HepG2 (cell line): Measurements from ENCODE around the gene POLE. TPM values are rescaled to one million over a fixed set of nuclear protein-coding genes. Genes with fewer than 3 reads are reported as not detected.
A peak's percentile ranks its signal among the peaks of the same experiment; 100 is the strongest.

Source experiments
- AKAP8 ChIP-seq: sonication (generic); formaldehyde crosslinking; IDR thresholded peaks from 2 replicates; pipeline ENCODE4 v1.5.1; 2020; ENCODE audit warnings: mild to moderate bottlenecking, missing genetic modification reagents
- CENPBD1 ChIP-seq: sonication (generic); formaldehyde crosslinking; IDR thresholded peaks from 2 replicates; pipeline ENCODE4 v1.8.0; 2022; ENCODE audit warnings: missing genetic modification reagents, low read depth, mild to moderate bottlenecking, borderline replicate concordance
- GATAD2A ChIP-seq: IDR thresholded peaks from 2 replicates; pipeline ENCODE4 v1.6.1; 2016
- HOXA5 ChIP-seq: sonication (generic); formaldehyde crosslinking; IDR thresholded peaks from 2 replicates; pipeline ENCODE4 v1.4.0; 2020; ENCODE audit warnings: missing genetic modification reagents
- KDM4B ChIP-seq: sonication (generic); formaldehyde crosslinking; IDR thresholded peaks from 2 replicates; pipeline ENCODE4 v1.4.0; 2020; ENCODE audit warnings: missing genetic modification reagents
- MTA1 ChIP-seq: sonication (generic); formaldehyde crosslinking; IDR thresholded peaks from 2 replicates; pipeline ENCODE4 v1.4.0; 2020; ENCODE audit warnings: missing genetic modification reagents, mild to moderate bottlenecking, borderline replicate concordance
- PRDM10 ChIP-seq: sonication (generic); formaldehyde crosslinking; IDR thresholded peaks from 2 replicates; pipeline ENCODE4 v1.4.0; 2020; ENCODE audit warnings: low read depth, missing genetic modification reagents
- UBTF ChIP-seq: sonication (generic); formaldehyde crosslinking; IDR thresholded peaks from 2 replicates; pipeline ENCODE4 v1.4.0; 2020; ENCODE audit warnings: mild to moderate bottlenecking, missing genetic modification reagents
- YY1 ChIP-seq: IDR thresholded peaks from 2 replicates; pipeline ENCODE4 v1.6.1; 2011; ENCODE audit warnings: low read length, low read depth, moderate library complexity, mild to moderate bottlenecking; ENCODE audit not compliant: insufficient read depth, insufficient replicate concordance
- ZBTB26 ChIP-seq: IDR thresholded peaks from 2 replicates; pipeline ENCODE4 v1.6.1; 2016; ENCODE audit warnings: missing compliant biosample characterization, missing genetic modification reagents, borderline replicate concordance
- ZBTB7B ChIP-seq: sonication (generic); formaldehyde crosslinking; IDR thresholded peaks from 2 replicates; pipeline ENCODE4 v1.4.0; 2020; ENCODE audit warnings: missing genetic modification reagents
- ZFP36L2 ChIP-seq: sonication (generic); formaldehyde crosslinking; IDR thresholded peaks from 2 replicates; pipeline ENCODE4 v1.4.0; 2020; ENCODE audit warnings: missing genetic modification reagents
- ZNF263 ChIP-seq: sonication (generic); formaldehyde crosslinking; IDR thresholded peaks from 2 replicates; pipeline ENCODE4 v1.4.0; 2020; ENCODE audit warnings: missing genetic modification reagents
- ZNF430 ChIP-seq: sonication (generic); formaldehyde crosslinking; IDR thresholded peaks from 2 replicates; pipeline ENCODE4 v1.9.0; 2021; ENCODE audit warnings: mild to moderate bottlenecking, missing genetic modification reagents
- ZNF530 ChIP-seq: sonication (generic); formaldehyde crosslinking; IDR thresholded peaks from 2 replicates; pipeline ENCODE4 v1.5.0; 2020; ENCODE audit warnings: low read depth, mild to moderate bottlenecking, missing genetic modification reagents
- polyA plus RNA-seq, 8 experiments: library from polyadenylated mRNA; depleted of rRNA in 3 of 8; stranded (reverse) in 7 of 8; unstranded in 1 of 8; fragments of >200 nt; fragmentation: Illumina TruSeq in 4 of 8; extraction: Trizol in 4 of 8; gene quantifications; 2 replicates each; pipeline versions ENCODE4 v1.2.1 to v1.2.3, GENCODE V29; 2011 to 2016; ENCODE audit warnings: low read depth in 4 of 8, missing spikeins in 1 of 8, mixed read lengths in 1 of 8; ENCODE audit not compliant: insufficient read depth in 1 of 8
- total RNA-seq, 5 experiments: library from RNA; depleted of rRNA; stranded (reverse); fragments of >200 nt; fragmentation: Illumina TruSeq; extraction: Trizol; gene quantifications; 2 replicates each; pipeline ENCODE4 v1.2.3, GENCODE V29; 2016; ENCODE audit warnings: low read depth in 1 of 5
- TF ChIP-seq, protein P1 (sequence below): IDR thresholded peaks from 2 replicates; pipeline ENCODE4 v1.6.1; 2016; ENCODE audit warnings: low read depth, control low read depth

The POLE gene
- total and polyA plus RNA-seq, 2 of the 13 experiments (the other 11 are each of a cell fraction or from before 2014, with no cell fraction given), result 25.3 to 52.2 TPM

DNA sequence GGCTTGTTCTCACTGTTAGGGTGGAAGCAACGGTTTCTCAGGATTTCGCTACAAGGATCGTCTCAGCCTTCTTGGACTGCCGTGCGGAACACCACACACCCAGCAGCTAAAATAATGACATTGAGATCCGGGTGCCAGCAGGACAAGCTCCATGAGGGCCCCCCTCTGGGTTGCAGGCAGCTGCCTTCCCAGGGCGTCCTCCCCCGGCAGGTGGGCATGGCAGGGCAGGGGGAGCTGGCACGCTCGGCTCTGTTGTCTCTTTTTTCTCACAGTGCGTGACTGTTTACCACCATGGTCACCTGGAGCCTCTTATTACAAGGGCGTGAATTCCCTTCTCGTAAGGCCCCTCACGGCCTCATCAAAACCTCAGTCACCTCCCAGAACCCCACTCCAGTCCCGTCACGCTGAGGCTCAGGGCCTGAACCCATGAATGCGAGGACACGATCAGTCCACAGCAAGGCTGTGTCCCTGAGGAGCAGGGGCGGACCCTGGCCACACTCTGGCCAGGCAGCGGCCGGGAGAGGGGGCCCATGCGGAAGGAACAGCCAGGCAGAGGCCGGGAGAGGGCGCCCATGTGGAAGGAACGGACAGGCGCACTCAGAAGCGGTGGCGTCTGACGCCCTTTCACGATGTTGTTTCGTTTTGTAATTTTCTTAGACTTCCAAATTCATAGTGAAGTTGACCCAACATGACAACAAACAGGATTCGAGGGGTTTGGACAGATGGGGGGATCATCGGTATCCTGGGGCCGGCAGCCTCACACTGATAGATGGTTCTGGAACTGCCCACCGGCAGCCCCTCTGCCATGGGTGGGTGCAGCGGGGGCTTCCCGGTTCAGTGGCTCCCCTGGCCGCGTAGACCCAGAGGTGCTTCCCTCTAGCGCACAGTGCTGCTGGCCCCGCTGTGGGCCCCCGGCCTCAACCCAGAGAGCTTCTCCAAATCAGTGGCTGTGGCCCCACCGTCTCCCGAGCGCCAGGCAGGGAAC lies 86.8 kb downstream of the POLE start (continued):
- peak; percentile 42 for TF ChIP-seq YY1
- TF ChIP-seq ZBTB7B (CRISPR knock-in tag), result peak; percentile 70; the same call in 1 of the 2 replicates
- TF ChIP-seq ZNF430 (CRISPR knock-in tag), result no peak
- TF ChIP-seq PRDM10, result 0 out of 2 replicates have a peak, but pooled peaks have one; percentile 28
- TF ChIP-seq, protein P1, sequence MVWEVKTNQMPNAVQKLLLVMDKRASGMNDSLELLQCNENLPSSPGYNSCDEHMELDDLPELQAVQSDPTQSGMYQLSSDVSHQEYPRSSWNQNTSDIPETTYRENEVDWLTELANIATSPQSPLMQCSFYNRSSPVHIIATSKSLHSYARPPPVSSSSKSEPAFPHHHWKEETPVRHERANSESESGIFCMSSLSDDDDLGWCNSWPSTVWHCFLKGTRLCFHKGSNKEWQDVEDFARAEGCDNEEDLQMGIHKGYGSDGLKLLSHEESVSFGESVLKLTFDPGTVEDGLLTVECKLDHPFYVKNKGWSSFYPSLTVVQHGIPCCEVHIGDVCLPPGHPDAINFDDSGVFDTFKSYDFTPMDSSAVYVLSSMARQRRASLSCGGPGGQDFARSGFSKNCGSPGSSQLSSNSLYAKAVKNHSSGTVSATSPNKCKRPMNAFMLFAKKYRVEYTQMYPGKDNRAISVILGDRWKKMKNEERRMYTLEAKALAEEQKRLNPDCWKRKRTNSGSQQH (CRISPR knock-in tag), result no peak
- TF ChIP-seq MTA1 (CRISPR knock-in tag), result peak; percentile 32; the same call in 1 of the 2 replicates
- 0 out of 2 replicates have a peak, but pooled peaks have one; percentile 45 for TF ChIP-seq ZFP36L2
- TF ChIP-seq HOXA5, result peak; percentile 50; the same call in 1 of the 2 replicates
- TF ChIP-seq CENPBD1 (CRISPR knock-in tag), result no peak
- no peak for TF ChIP-seq ZNF530 (CRISPR knock-in tag)
- TF ChIP-seq UBTF (CRISPR knock-in tag), result peak; percentile 62; the same call in 1 of the 2 replicates
- TF ChIP-seq ZBTB26 (CRISPR knock-in tag), result peak; percentile 45; the same call in 1 of the 2 replicates
- no peak for TF ChIP-seq ZNF263 (CRISPR knock-in tag)
- no peak for TF ChIP-seq AKAP8
- peak; percentile 63 for TF ChIP-seq GATAD2A (CRISPR knock-in tag)
- TF ChIP-seq KDM4B (CRISPR knock-in tag), result peak; percentile 71; the same call in 1 of the 2 replicates
